ENCODE data around the gene REX1BD. TPM values are rescaled to one million over a fixed set of nuclear protein-coding genes. Genes with fewer than 3 reads are reported as not detected.

REX1BD gene
- total RNA-seq, 1 donor from 2014 or later: 173 TPM

DNA sequence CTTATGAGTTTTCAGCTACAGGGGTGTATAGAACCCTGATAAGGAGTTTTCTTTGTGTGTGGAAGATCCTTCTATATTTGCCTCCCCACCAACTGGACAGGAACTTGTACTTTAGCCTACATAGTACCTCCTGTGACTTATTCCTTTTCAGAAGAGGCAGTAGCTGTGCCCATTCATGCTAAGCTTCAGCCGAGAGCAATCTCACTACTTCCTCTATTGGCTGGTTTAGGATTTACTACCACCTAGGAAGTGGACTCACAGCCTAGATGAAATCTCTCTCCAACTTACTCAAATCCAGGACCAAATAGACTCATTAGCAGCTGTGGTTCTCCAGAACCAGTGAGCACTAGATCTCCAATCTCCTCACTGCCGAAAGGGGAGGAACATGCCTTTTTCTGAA, 2.3 kb upstream of the REX1BD start:
- Histone ChIP-seq H3K27me3 (no peaks in the 10 kb centered on the region), H3K4me3 (no peak overlapping the region), H3K9me3 (no peaks in the 10 kb centered on the region), H3K27ac (no peak overlapping the region), H3K4me1 (peaks cover 6 to 9% of the 10 kb centered on the region in 2 donors), H3K36me3 (peaks cover 5 to 8% of the 10 kb centered on the region in 2 donors)
- no peak for DNase-seq (ENCODE audit: low spot score in 2 of 2)
- TF ChIP-seq, protein P1, sequence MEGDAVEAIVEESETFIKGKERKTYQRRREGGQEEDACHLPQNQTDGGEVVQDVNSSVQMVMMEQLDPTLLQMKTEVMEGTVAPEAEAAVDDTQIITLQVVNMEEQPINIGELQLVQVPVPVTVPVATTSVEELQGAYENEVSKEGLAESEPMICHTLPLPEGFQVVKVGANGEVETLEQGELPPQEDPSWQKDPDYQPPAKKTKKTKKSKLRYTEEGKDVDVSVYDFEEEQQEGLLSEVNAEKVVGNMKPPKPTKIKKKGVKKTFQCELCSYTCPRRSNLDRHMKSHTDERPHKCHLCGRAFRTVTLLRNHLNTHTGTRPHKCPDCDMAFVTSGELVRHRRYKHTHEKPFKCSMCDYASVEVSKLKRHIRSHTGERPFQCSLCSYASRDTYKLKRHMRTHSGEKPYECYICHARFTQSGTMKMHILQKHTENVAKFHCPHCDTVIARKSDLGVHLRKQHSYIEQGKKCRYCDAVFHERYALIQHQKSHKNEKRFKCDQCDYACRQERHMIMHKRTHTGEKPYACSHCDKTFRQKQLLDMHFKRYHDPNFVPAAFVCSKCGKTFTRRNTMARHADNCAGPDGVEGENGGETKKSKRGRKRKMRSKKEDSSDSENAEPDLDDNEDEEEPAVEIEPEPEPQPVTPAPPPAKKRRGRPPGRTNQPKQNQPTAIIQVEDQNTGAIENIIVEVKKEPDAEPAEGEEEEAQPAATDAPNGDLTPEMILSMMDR (IDR thresholded peaks at IDR 0.05): peak in 1 of 3 experiments; percentile 6
- intact Hi-C loops (cut with DNase I): no loop called here

DNA sequence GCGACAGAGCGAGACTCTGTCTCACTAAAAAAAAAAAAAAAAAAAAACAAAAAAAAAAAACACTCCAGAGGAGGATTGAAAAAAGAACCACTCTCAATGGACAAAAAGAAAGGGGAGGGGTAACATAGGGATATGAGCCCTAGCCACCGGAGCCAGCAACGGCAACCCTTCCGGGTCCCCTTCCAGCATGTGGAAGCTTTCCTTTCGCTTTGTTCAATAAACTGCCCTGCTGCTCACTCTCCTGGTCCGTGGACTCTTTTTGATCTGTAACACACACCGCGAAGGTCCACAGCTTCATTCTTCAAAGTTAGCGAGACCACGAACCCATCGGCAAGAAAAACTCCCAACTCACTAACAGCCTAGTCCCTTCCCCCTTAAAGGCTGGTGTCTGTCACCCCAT, 1.0 kb upstream of the REX1BD start:
- DNase-seq (ENCODE audit: low spot score in 2 of 2): no peak
- Histone ChIP-seq H3K9me3 (no peaks in the 10 kb centered on the region), H3K4me3 (no peak overlapping the region), H3K4me1 (peaks cover 6 to 9% of the 10 kb centered on the region in 2 donors), H3K36me3 (peaks cover 5 to 8% of the 10 kb centered on the region in 2 donors), H3K27me3 (no peaks in the 10 kb centered on the region), H3K27ac (peak overlapping the region in 1 of 2 donors; percentile 81)
- TF ChIP-seq, protein P1 (IDR thresholded peaks at IDR 0.05): no peak
- intact Hi-C loops (cut with DNase I): no loop called here

DNA sequence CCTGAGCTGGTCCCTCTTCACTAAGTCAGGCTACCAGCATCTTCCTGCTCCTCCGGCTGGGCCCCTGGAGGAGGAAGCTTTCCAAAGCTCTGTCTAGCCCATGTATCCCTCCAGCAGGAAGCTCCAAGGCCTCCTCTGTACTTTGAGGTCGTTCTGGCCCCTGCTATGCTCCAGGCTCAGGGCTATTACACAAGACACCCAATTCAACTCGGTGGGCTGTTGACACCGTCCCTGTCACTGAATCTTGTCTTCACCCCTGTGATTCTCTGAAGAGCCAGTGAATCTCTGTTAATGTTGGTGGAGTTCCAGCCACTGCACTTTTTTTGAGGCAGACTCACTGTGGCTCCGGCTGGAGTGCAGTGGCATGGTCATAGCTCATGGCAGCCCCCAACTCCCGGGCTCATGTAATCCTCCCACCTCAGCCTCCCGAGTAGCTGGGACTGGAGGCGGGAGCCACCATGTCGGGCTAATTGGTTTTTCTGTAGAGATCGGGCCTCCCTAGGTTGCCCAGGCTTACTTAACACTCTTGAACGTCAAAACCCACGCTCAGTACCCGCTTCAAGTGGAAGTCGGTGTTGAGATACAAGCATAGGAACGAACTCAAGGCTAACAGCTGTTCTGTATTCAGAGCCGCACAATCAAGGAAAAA, 512 bp upstream of the REX1BD start:
- Histone ChIP-seq H3K36me3 (peaks cover 5 to 8% of the 10 kb centered on the region in 2 donors), H3K27me3 (no peaks in the 10 kb centered on the region), H3K4me1 (peaks cover 6 to 9% of the 10 kb centered on the region in 2 donors), H3K9me3 (no peaks in the 10 kb centered on the region), H3K27ac (peak overlapping the region; percentile 81), H3K4me3 (peak overlapping the region; percentile 83 to 87)
- intact Hi-C loops (cut with DNase I): loop anchor here (2.0 kb wide), 1 partner anchor 137 kb away; no protein-coding TSS in a partner anchor
- TF ChIP-seq, protein P1 (IDR thresholded peaks at IDR 0.05): no peak
- DNase-seq (ENCODE audit: low spot score in 2 of 2): no peak

DNA sequence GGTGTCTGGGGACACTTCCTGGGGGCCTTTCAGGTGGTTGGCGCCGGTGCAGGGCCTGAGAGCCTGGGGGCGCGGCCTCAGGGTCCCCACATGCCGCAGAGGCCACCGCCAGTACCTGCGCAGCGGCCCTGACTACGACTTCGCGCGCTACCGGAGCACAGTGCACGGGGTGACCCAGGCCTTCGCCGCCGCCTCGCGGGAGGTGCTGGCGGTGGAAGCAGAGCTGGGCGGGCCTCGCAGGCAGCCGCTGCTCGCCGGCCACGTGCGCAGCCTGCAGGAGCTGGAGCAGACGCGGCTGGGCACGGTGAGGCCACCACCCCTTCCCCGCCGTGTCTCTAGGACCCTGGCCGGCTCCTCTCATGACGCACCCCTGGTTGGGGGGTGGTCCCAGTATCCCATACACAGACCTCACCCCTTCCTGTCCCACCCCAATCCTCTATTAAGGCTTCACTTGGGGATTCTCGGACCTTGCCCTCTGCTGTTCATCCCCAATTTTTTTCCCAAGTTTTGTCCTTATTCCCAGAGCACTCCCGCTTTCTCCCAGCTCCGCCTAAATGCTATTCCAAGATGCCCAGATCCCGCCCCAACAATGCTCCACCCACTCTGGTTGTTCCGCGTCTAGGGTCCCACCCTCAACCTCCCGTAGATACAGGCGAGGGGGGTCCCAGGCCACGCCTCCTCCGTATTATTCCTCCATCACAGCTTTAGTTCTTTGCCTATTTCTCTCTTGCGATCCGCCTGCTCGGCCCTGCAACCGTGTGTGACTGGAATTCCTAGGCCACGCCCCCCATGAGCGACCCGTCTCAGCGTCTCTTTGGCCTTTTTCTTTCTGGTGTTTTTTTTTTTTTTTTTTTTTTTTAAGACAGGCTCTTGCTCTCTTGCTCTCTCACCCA, 1.0 kb downstream of the REX1BD start:
- H3K27ac ChIP-seq: peak overlapping the region; percentile 81
- peaks cover 6 to 19% of the 10 kb centered on the region in 2 donors for H3K4me1 ChIP-seq
- no peaks in the 10 kb centered on the region for H3K9me3 ChIP-seq
- no peaks in the 10 kb centered on the region for H3K27me3 ChIP-seq
- TF ChIP-seq, protein P1 (IDR thresholded peaks at IDR 0.05): peak; percentile 7 to 46 (median 35)
- DNase-seq (ENCODE audit: low spot score in 2 of 2): peak in 1 of 2 donors; percentile 86
- H3K4me3 ChIP-seq: peak overlapping the region; percentile 83 to 87
- peaks cover 5 to 8% of the 10 kb centered on the region in 2 donors for H3K36me3 ChIP-seq
- intact Hi-C loops (cut with DNase I): loop anchor here (2.0 to 5.0 kb wide), 4 partner anchors 48 to 278 kb away; partner anchors contain the start of genes KLHL26 and UPF1

DNA sequence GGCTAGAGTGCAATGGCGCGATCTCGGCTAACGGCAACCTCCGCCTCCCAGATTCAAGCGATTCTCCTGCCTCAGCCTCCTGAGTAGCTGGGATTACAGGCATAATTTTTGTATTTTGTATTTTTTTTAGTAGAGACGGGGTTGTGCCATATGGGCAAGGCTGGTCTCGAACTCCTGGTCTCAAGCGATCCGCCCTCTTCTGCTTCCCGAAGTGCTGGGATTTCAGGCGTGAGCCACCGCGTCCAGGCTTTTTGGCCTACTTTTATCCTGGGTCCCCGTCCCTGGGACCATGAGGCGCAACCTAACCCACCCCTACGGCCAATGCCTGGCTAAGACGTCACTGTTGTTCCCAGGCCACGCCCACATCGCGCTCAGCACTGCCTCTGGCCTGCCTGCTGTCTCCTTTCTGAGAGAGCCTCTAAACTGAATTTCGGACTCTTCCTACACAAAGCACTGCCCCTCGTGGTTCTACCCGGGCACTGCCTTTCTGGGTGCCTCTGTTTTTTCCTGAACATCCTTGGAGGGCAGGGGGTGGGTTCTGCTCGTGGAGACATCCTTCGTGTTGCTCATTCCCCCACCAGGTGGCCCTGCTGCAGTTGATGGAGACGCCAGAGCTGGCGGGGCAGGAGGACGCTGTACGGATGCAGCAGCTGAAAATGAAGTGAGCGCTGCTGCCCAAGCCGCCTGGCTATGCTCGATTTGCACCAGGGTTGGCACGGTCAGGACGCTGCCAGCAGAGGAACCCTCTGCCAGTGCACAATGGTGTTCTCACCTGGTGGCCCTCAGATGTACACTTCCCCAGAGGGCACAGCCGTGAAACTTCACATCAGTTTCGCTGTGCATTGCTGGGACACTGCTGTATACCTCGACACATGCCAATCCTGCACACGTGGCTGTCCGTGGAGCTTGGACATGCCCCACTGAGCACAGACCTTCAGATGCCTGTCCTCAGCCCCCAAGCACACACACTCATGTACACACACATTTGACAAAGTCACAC, 2.0 kb downstream of the REX1BD start:
- H3K36me3 ChIP-seq: peaks cover 5 to 8% of the 10 kb centered on the region in 2 donors
- peak overlapping the region in 1 of 2 donors; percentile 87 for H3K4me3 ChIP-seq
- intact Hi-C loops (cut with DNase I): loop anchor here (5.0 kb wide), 3 partner anchors 47 to 277 kb away; partner anchors contain the start of genes KLHL26 and UPF1
- TF ChIP-seq, protein P1 (IDR thresholded peaks at IDR 0.05): no peak
- H3K4me1 ChIP-seq: peaks cover 12 to 24% of the 10 kb centered on the region in 2 donors
- H3K9me3 ChIP-seq: no peaks in the 10 kb centered on the region
- H3K27ac ChIP-seq: no peak overlapping the region
- no peak for DNase-seq (ENCODE audit: low spot score in 2 of 2)
- H3K27me3 ChIP-seq: no peaks in the 10 kb centered on the region

Measured in ascending aorta (tissue), 2 donors.